K562 (cell line): ENCODE measurements around the gene NDUFA3. TPM values are rescaled to one million over a fixed set of nuclear protein-coding genes. Genes with fewer than 3 reads are reported as not detected.

Source experiments
- ATF1 ChIP-seq, 2 experiments: fragments of 450-650 bp in 1 of 2; IDR thresholded peaks; 2 replicates each; pipeline ENCODE4 v1.6.1; 2016; ENCODE audit warnings: missing compliant biosample characterization in 1 of 2, missing genetic modification characterization in 1 of 2
- BRCA1 ChIP-seq, 2 experiments: fragments of 450-650 bp in 1 of 2; sonication (generic) in 1 of 2; formaldehyde crosslinking in 1 of 2; IDR thresholded peaks; 2 replicates each; pipeline versions ENCODE4 v1.5.0 to v1.6.1; 2017 to 2020; ENCODE audit warnings: mild to moderate bottlenecking in 1 of 2, missing genetic modification reagents in 1 of 2
- BRD9 ChIP-seq: fragments of 450-650 bp; IDR thresholded peaks from 2 replicates; pipeline ENCODE4 v1.6.1; 2018; ENCODE audit warnings: low read depth; ENCODE audit not compliant: partially characterized antibody
- DLX4 ChIP-seq: fragments of 250-450 bp; sonication (Bioruptor Pico); IDR thresholded peaks from 2 replicates; pipeline ENCODE4 v1.6.1; 2021; ENCODE audit warnings: mild to moderate bottlenecking
- ETV1 ChIP-seq: fragments of 450-650 bp; conservative IDR thresholded peaks from 2 replicates; pipeline ENCODE4 v1.6.1; 2016; ENCODE audit warnings: missing genetic modification characterization, control low read depth, low read depth, missing compliant biosample characterization
- IRF1 ChIP-seq: sonication (generic); formaldehyde crosslinking; IDR thresholded peaks from 2 replicates; pipeline ENCODE4 v1.8.0; 2022; ENCODE audit warnings: missing genetic modification reagents, mild to moderate bottlenecking, borderline replicate concordance
- PCBP2 ChIP-seq: fragments of 200-400 bp; formaldehyde crosslinking; IDR thresholded peaks from 2 replicates; pipeline ENCODE4 v1.6.1; 2018; ENCODE audit warnings: low read length, low read depth, mild to moderate bottlenecking, moderate library complexity; ENCODE audit not compliant: poor library complexity, severe bottlenecking
- PHB2 ChIP-seq: fragments of 450-650 bp; IDR thresholded peaks from 2 replicates; pipeline ENCODE4 v1.6.1; 2017; ENCODE audit warnings: low read depth
- POLR2B ChIP-seq: fragments of 450-650 bp; IDR thresholded peaks from 2 replicates; pipeline ENCODE4 v1.6.1; 2018; ENCODE audit warnings: low read depth; ENCODE audit not compliant: partially characterized antibody
- RBBP5 ChIP-seq: fragments of 200-600 bp; sonication (generic); IDR thresholded peaks from 2 replicates; pipeline ENCODE4 v1.6.1; 2012; ENCODE audit warnings: borderline replicate concordance, mild to moderate bottlenecking, low read length, control low read depth, inconsistent platforms; ENCODE audit not compliant: insufficient read depth, poor library complexity, severe bottlenecking
- SNRNP70 ChIP-seq: fragments of 200-400 bp; formaldehyde crosslinking; optimal IDR thresholded peaks from 2 replicates; pipeline ENCODE3; 2017; ENCODE audit warnings: low read depth, low read length
- TBL1XR1 ChIP-seq, 2 experiments: IDR thresholded peaks; 2 replicates each; pipeline ENCODE4 v1.6.1; 2012; ENCODE audit warnings: improper control_type of control experiment in 2 of 2, low read length in 2 of 2, mild to moderate bottlenecking in 1 of 2
- THRAP3 ChIP-seq: fragments of 450-650 bp; IDR thresholded peaks from 2 replicates; pipeline ENCODE4 v1.6.1; 2016; ENCODE audit warnings: mild to moderate bottlenecking, inconsistent platforms, borderline replicate concordance
- TSHZ1 ChIP-seq: fragments of 250-450 bp; sonication (Bioruptor Pico); IDR thresholded peaks from 2 replicates; pipeline ENCODE4 v1.4.0; 2020; ENCODE audit warnings: mild to moderate bottlenecking, moderate library complexity
- ZBTB49 ChIP-seq: sonication (generic); formaldehyde crosslinking; IDR thresholded peaks from 2 replicates; pipeline ENCODE4 v1.8.0; 2022; ENCODE audit warnings: missing genetic modification reagents, mild to moderate bottlenecking, borderline replicate concordance
- ZNF655 ChIP-seq: fragments of 250-450 bp; sonication (Bioruptor Pico); IDR thresholded peaks from 2 replicates; pipeline ENCODE4 v1.5.0; 2021
- polyA plus RNA-seq, 8 experiments: library from polyadenylated mRNA; depleted of rRNA in 4 of 8; stranded (reverse) in 5 of 8; unstranded in 3 of 8; fragments of >200 nt; fragmentation: Nextera tagmentation in 2 of 8; fragmentation: Illumina TruSeq in 1 of 8; extraction: Ambion mirVana in 2 of 8; extraction: Trizol in 1 of 8; gene quantifications; 2 replicates each; pipeline versions ENCODE4 v1.2.1 to v1.2.3, GENCODE V29; 2011 to 2014; ENCODE audit warnings: inconsistent platforms in 1 of 8, missing spikeins in 1 of 8
- total RNA-seq, 7 experiments: library from RNA; depleted of rRNA in 6 of 7; stranded (reverse); fragments of >200 nt in 6 of 7; fragmentation: Illumina TruSeq in 2 of 7; extraction: Trizol in 2 of 7; gene quantifications; 2 replicates each; pipeline versions ENCODE4 v1.2.1 to v1.2.3, GENCODE V29; 2011 to 2021; ENCODE audit warnings: low replicate concordance in 1 of 7

Gene NDUFA3
- total and polyA plus RNA-seq, 9 of the 15 experiments (the other 6 are each of a cell fraction or from before 2014, with no cell fraction given) = 39.2 to 279 (median 138) TPM

- no peak for TF ChIP-seq ZBTB49 (CRISPR knock-in tag)
- TF ChIP-seq ETV1 = peak; percentile 57; the same call in 1 of the 2 replicates
- no peak for TF ChIP-seq DLX4 (CRISPR knock-in tag)
- TF ChIP-seq TBL1XR1 (IDR thresholded peaks at IDR 0.05; ENCODE audit: low read length in 2 of 2) = peak in 1 of 2 experiments; percentile 90; a peak in 3 of 4 replicates
- no peak for TF ChIP-seq BRCA1 (IDR thresholded peaks at IDR 0.05)
- no peak for TF ChIP-seq BRCA1 (CRISPR knock-in tag; IDR thresholded peaks at IDR 0.05)
- no peak for TF ChIP-seq ZNF655 (CRISPR knock-in tag)
- TF ChIP-seq POLR2B = peak; percentile 92
- peak; percentile 99 for TF ChIP-seq ATF1 (CRISPR knock-in tag; IDR thresholded peaks at IDR 0.05)
- peak; percentile 100 for TF ChIP-seq ATF1 (tag; IDR thresholded peaks at IDR 0.05)
- TF ChIP-seq IRF1 = no peak
- peak; percentile 37; the same call in 1 of the 2 replicates for TF ChIP-seq PHB2
- no peak for TF ChIP-seq SNRNP70
- TF ChIP-seq RBBP5 = peak; percentile 77
- no peak for TF ChIP-seq PCBP2
- no peak for TF ChIP-seq TSHZ1 (CRISPR knock-in tag)
- peak; percentile 51 for TF ChIP-seq BRD9
- TF ChIP-seq THRAP3 = no peak
Observed at GRCh38 chr19:54115109-54116063, 12.7 kb downstream of the NDUFA3 start, which contains the start of the genes PRPF31 and TFPT (continued).
